ENCODE results near the gene MAB21L4.

MAB21L4 gene

DNA sequence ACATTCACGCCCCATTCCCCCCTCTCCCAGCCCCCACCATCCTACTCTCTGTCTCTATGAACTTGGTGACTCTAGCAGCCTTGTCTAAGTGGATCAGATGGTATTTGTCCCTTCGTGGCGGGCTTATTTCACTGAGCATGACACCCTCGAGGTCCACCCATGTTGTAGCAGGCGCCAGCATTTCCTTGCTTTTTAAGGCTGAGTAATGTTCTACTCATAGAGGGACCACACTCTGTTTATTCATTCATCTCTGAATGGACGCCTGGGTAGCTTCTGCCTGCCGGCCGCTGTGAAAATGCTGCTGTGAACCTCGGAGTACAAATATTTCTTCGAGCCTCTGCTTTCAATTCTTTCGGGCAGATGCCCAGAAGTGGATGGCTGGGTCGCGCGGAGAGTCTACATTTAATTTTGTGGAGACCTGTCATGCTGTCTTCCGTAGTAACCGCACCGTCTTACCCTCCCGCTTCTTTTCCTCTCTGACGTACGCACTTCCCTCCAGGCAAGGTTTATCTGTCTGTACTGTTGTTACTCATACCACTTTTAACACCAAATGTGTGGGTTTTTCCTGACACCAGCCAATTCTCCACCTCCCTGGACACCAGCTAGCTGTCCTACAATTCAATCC, 15.8 kb upstream of the MAB21L4 start:
- DNase-seq (ENCODE audit: low read depth): no peak

DNA sequence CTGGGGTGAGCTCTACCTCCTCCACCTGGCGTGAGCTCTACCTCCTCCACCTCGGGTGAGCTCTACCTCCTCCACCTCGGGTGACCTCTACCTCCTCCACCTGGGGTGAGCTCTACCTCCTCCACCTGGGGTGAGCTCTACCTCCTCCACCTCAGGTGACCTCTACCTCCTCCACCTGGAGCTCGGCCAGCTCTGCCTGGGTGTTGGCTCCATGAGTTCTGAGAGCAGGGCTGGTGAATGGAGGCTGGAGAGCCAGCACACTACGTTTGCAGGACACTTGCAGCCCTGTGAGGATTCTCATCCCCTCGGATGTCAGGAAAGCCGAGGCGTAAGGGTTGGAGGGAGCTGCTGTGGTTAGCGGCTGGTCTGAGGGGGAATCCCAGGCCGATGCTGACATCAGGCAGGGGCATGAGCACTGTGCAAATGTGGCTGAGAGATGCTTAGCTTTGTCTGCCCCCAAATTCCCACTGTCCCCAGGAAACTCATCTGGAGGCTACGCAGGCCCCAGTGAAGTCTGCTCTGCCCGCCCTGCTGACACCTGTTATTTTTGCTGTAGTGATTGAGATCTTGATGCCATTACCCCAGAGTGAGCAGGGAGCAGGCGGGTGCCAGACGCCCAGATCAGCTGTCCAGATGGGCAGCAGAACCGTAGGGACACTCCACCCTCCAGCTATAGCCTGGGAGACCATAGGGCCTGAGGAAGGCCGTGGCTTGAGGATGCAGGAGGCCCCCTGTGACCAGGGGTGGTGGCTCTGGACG, 13.4 kb upstream of the MAB21L4 start:
- no peak for DNase-seq (ENCODE audit: low read depth)

DNA sequence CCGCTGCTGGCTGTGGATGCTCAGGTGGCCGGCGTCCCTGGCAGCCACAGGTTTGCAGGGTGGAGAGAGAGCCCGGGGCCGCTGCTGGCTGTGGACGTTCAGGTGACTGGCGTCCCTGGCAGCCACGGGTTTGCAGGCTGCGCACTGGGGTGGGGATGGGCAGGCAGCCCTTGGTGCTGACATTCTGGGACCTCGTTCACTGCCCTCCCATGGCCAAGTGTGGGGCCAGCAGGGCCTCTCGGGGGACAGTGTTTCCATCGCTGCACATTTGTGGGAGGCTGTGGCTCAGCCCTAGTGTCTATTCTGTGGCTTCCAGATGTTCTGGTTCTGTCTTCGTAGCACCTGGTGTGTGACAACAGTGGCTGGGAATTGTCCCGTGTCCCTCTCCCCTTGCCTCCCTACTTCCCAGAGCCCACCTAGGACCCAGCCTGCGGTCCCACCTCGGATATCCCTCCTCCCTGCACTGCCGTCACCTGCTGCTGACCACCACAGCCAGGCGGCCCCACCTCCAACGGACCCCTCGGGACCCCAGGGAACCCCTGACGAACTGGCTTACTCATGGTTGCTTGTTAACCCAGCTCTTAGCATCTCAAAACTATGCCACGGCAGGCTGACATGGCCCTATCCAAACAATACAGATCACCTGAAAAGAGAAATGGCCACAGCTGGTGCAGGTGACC, 11.1 kb upstream of the MAB21L4 start:
- DNase-seq (ENCODE audit: low read depth): no peak

DNA sequence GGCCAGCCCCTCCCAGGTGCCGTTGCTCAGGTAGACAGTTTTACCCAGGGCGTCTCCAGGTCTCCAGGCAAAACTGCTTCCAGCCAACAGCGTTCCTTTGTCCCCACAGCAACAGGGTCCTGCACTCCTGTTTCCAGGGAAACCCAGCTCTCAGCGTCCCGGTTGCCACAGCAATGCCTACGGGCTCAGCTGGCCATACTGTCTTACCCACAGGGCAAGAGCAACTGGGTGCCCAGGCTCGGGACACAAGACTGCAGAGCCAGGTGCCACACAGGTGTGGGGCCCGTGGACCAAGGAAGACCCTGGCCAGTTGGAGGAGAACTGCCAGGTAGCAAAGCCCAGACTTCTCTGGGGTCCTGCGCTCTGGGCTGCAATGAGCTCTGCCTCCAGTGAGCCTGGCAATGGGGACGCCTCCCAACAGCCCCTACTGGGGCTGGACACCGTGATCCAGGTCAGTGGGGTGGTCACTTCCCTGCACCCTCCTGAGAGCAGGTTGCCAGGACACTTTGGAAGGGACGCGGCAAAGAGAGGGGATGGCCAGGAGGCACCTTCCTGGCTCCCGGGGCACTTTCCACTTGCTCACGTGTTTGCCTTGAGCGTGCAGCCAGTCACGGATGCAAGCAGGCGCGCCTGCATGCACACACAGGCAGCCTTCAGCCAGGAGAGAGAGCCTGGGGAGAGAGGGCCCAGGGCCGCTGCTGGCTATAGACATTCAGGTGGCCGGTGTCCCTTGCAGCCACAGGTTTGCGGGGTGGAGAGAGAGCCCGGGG, 10.4 kb upstream of the MAB21L4 start, which contains the start of gene CROCC2:
Gene CROCC2, plus strand, starts transcription at position 196 of the 770 bp plus-strand sequence. Its CDS starts 178 bp downstream, at position 374.
- DNase-seq (ENCODE audit: low read depth): no peak

DNA sequence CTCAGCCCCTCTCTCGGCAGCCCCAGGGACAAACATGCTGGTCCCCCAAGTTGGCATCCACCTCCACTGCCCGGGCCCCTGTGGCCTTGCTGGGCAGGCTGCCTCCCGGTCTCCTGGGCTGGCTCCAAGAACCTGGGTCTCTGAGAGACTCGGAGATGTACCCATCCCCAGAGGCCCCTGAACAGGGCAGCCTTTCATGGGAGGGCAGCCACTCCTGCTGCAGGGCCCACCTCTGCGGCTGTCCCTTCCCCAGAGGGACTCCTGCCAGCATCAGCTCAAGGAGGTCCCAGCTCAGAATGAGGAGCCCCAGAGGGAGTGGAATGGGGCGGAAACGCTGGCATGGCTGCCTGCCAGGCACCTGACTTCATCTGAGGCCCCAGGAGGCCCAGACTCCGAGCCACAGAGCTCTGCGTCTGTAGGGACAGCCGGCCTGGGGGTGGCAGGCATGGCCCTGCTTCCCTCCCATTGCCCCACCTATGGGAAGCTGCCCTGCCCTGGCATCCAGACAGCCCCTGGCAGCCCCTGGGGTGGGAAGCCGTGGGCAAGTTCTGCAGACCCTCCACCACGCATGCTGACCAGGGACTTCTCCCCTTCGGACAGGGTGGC, 9.3 kb upstream of the MAB21L4 start:
- DNase-seq (ENCODE audit: low read depth): no peak

DNA sequence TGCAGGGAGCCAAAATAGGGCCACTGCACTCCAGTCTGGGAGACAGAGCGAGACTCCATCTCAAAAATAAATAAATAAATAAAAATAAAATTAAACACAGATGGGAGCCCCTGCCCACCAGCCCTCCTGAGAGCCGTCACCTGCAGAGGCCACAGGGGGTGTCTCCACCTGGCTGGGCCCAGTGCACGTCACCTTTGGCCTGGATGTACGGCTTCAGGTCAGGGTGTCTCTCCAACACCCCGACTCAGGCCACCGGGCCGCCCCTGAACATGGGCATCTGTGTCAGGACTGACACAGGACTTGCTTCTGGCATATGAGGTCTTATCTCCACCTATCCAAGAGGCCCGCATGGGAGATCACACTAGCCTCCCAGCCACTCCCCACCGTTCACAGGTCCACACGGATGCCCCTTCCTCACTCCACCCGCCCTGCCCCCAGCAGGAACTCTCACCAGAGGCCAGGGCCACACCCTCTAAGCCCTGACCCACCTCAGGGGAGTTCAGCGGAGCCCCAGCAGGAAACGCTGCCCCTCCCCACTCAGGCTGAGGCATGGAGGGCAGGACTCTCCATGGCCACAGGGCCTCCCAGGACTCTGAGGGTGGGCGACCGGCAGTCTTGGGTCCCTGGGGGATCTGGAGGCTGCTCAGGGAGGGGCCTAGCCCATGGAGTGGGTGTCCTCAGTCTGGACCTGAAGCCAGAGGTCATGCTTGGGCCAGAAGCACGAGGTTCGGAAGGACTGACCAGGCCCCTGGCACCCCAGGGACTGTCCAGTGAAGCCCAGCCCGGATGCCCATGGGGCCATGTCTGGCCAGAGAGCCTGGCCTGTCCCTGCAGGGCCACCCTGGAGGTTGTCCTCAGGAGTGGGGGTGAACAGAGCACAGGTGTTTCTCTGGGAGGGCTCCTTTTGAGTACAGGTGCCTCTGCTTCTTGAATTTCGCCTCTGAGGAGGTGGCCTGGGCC, 8.5 kb upstream of the MAB21L4 start:
- DNase-seq (ENCODE audit: low read depth): no peak

DNA sequence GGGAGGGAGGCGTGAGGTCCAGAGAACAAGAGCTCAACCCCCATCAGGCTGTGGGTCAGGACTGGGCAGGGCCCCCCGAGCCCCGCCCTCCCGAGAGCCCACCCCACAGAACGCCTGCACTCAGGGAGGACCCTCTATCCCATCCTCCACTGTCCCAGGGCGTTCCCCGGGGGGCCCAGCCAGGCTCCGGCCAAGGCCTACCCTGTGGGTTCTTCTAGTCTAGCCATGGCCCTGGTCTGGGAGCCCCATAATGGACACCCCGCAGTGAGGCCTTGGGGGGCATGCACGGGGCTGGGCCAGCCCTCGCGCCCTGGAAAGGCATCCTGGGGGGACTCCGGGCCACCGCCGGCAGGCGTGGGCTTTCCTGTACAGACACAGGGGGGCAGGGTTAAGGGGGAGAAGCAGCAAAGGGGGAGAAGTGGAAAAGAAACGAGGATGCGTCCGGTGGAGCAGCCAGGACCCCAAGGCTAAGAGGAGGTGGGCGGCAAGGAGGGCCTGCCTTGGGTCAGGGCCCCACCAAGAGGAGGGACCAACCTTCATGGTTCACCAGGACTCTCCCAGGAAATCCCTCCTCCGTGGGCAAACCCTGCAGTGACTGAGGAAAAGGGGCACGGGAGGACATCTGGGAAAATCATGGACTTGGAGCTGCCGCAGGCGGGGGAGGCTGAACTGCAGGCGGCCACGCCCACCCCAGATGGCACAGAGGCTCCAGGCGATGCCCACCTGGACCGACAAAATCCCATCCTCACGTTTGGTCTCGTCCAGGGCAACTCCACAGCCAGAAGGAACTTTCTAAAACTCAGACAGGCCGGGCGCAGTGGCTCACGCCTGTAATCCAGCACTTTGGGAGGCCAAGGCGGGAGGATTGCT, 7.5 kb upstream of the MAB21L4 start:
- no peak for DNase-seq (ENCODE audit: low read depth)

DNA sequence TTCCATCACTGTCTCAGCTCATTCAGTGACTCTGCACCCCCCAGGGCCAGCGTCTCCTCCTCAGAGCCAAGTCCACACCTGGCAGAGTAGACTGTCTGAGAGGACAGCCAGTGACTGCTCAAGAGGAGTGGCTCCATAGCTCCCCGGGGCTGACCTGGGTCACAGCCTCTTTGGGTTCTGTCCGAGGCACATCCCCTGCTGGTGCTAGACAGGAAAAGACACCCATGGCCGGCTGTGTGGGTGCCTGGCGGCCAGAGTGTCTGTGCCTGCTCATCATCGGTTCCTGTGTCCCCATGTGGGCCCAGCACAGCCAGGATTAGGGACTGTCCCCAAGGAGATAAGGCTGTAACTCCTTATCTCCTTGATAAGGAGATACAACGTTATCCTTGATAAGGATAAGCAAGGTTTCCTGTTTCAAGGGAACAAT, 6.7 kb upstream of the MAB21L4 start:
- DNase-seq (ENCODE audit: low read depth): no peak

DNA sequence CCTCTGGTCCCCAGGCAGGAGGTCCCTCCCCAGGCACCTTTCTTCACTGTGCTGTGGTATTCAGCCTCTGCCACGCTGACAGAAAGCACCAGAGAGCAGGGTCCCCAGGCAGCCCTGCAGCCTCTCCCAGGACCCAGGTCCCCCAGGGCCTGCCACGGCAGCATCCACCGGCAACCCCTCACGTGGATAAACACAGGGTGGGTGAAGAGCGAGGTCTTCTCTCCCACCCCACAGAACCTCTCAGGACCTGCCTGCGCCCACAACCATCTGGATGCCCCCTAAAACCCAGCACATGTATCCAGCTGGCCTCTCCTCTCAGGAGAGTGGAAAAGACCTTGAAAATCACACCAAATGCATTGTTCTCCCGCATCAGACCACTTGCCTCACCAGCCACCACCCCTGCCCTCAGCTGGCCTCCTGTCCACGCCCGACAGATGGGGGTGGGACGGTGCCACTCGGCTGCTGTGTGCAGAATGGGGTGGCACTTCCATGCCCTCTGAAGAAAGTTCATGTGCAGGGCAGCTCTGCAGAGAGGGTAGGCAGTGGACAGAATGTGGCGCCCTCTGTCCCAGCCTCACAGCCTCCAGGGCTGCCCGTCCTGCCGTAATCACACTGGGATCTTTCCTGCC, 6.1 kb upstream of the MAB21L4 start:
- DNase-seq (ENCODE audit: low read depth): no peak

DNA sequence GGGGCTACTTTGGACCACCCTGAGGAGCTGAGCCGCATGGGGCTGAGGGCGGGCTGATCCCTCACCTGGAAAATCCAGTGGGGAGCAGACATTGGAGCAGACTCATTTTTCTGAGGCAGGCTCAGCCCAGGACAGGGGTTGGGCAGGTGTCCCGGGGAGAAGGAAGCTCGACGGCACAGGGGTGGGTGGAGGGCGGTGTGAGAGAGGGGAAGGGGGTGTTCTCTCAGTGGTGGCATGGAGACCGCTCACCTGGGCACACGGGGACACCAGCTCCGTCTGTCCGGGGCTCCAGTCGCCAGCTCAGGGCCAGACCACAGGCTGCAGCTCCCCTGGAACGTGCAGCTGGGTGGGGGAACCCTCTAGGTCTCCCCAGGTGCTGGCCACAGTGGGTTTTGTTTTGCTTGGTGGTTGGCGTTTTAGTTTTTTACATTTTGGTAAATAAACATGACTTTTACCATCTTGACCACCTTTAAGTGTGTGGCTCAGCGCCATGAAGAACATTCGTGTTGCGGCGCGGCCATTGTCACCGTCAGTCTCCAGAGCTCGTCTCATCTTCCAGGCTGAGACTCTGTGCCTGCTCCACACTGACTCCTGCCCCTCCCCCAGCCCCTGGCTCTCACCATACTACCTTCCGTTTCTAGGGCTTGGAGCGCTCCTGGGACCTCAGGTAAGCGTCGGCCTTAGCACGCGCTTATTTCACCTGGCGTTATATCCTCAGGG, 4.3 kb upstream of the MAB21L4 start:
- no peak for DNase-seq (ENCODE audit: low read depth)

DNA sequence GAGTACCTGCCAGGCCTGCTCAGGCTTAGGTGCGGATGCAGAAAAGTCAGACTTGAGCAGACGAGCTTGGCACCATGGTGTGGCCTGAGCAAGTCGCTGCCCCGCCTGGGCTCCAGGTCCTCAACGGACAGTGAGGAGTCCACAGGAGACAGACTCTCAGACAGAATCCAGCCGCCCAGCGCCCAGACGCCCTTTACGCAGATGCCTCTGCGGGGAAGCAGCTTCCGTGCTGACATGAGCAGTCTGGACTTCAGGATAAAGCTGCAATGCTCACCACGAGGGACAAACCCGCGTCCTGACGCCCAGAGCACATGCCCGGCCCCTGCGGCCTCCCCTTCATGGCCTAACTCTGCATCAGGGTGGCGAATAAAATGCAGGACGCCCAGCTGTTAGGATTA, 3.5 kb upstream of the MAB21L4 start:
- no peak for DNase-seq (ENCODE audit: low read depth)

DNA sequence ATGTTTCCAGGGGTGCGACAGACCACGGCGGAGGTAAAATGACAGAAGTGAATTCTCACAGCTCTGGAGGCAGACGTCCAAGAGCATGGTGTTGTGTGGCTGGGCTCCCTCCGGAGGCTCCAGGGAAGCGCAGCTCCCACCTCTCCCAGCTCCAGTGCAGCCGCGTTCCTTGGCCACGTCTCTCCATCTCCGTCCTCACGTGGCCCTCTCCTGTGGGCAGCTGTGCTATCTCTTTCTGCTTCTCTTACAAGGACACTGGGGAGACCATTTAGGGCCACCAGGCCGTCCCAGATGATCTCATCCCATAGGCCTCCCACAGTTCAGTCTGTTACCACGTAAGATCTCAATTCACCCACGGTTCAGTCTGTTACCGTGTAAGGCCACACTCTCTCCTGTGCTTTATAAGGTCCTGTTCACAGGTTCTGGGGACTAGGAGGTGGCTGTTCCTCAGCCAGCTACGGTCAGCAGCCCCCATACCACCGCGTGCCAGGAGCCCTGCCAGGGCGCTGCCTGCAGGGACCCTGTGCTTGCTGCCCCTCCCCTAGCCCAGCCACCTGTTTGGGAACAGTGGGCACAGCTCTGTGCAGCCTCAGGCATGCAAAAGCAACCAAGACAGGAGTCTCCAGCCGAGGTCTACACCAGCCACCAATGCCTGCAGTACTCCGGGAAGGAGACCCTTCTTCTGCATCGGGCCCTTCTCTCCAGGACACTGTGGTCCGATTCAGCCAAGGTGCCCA, 2.9 kb upstream of the MAB21L4 start:
- no peak for DNase-seq (ENCODE audit: low read depth)

DNA sequence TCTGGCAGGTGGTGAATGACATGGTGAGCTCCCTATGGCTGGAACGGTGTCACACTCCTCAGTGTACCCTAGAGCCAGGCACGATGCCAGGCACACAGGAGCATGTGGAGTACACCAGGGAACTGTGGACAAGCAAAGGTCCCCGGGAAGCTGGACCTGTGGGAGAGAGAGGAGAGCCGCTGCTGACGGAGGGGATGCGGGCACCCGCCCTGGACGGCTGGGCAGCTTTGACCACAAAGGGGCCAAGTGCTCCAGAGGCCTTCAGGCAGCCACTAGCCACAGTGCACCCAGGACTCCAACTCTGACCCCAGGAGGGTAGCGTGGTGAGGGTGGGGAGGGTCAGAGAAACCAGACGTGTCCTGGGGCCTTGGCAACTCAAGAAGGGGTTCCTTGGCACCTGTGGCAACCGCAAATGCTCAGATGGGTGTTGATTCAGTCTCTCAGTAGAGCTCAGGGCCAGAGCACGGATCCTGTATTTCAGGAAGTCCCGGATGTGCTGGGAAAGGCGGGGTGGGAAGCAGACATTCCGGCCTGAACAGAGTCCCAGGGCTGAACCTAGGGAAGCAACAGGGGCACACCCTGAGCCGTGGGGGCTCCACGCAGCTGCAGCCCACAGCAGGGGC, 2.3 kb upstream of the MAB21L4 start:
- no peak for DNase-seq (ENCODE audit: low read depth)

DNA sequence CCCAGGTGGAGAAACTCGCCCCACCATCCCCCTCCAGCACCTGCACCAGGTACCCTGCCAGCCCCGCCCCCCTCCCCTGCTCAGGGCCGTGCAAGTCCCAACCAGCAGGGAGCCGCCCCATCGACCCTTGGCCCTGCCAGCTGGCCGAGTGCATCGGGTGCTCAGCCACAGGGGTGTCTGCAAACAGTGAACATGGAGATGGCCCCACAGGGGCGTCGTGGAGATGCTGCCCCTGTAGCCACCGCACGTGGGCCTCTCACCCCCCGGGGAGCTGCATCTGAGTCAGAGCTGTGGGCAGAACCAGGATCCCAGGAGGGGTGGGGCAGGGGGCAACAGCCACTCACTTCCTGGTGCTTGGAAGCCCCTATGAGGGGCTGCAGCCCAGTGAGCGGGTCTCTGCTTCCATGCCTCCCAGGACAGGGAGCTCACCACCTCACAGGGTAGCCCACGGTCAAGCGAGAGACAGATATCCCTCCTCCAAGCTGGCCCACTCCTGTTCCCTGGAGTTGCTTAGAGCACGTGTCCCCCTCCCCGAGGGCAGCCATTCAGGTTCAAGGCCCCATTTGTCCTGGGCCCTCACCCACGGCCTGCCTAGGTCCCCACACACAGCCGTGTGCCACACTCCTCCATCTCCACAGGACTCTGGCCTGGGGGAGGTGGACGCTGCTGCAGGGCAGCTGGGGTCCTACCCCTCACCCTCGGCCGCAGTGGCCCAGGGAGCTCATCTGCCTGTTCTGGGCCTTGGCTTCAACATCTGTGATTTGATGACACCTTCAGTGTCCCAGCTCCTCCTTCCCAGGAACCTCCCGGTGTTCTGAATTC, 1.1 kb upstream of the MAB21L4 start:
- DNase-seq (ENCODE audit: low read depth): no peak

DNA sequence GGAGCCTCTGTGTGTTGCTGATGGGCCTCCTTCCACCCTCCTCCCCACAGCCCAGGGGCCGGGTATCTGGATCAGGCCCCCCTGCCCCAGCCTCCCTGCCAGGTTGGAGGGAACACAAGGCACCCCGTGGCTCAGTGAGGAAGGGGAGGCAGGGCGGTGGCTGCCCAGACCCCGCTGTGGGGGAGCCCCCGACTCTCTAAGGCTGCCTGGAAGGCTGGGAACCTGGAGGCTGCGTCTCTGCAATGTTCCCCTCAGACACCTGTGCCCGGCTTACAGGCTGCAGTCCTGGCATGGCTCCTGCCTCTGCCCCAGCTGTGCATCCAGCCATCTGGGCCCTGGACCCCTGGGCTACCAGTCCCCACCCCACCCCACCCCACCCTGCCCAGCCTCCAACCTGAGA, 438 bp upstream of the MAB21L4 start:
- DNase-seq (ENCODE audit: low read depth): no peak

DNA sequence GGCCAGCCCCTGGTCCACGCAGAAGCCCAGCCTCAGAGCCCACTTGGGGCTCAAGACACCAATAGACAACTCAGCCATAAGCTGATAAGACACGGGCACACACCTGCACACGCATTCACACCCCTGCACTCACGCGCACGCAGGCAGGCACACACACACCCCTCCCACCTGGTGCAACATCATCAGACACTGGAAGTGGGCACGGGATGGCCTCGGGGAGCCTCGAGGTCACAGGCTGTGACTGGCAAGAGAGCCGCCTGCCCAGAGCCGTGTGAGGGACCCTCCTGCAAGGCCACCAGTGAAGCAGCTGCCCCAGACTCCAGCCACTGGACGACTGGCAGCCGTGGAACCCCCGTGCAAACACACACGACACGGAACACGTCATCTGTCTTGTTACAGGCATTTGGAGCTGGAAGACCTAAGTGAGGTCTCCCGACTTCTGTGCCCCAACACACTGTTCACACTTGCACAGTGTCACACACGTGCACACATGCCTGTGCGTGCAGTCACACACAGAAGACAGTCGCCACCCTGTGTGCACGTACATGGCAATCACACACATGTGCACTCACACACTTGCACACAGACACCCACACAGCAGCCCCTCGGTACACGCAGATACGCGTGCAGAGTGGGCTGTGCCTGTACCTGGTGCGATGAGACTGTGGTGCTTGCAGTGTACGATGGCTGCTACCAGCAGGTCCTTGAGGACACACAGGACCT, 959 bp downstream of the MAB21L4 start:
- DNase-seq (ENCODE audit: low read depth): no peak

All from activated gamma-delta T cell treated with anti-CD3 and anti-CD28 coated beads, Interleukin-2, amount 50 U/mL, for 16 hours (primary cell).